Ishikawa (cell line): ENCODE results near the gene GPBP1L1.

Experiments used
- EP300 ChIP-seq: IDR thresholded peaks from 2 replicates; pipeline ENCODE4 v1.6.1; 2012; ENCODE audit warnings: borderline replicate concordance
- FOXM1 ChIP-seq: IDR thresholded peaks from 2 replicates; pipeline ENCODE4 v1.6.1; 2012; ENCODE audit warnings: low read depth, borderline replicate concordance
- TCF12 ChIP-seq: IDR thresholded peaks from 2 replicates; pipeline ENCODE4 v1.6.1; 2012; ENCODE audit warnings: low read depth
- USF1 ChIP-seq: IDR thresholded peaks from 2 replicates; pipeline ENCODE4 v1.6.1; 2012
- TF ChIP-seq, protein P1 (sequence below): IDR thresholded peaks from 2 replicates; pipeline ENCODE4 v1.6.1; 2012

DNA sequence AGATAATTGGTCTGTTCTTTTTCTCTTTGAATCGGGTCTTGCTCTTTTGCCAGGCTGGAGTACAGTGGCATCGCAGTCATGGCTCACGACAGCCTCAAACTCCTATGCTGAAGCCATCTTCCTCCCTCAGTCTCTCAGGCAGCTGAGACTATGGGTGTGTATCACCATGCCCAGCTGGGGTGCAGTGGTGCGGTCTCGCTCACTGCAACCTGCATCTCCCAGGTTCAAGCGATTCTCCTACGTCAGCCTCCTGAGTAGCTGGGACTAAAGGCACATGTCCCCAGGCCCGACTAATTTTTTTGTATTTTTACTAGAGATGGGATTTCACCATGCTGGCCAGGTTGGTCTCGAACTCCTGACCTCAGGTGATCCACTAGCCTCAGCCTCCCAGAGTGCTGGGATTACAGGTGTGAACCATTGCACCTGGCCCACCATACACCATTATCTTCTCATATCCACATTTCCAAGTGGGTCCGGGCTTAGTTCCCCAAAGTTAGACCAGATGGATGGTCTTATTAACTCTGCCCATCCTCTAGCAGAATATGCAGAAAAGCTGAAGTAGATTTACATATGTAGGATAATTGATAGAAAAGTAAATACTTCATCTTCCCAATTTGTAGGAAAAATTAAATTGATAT is 75.6 kb downstream of the GPBP1L1 start:
- TF ChIP-seq TCF12 (no peak), EP300 (no peak), USF1 (no peak), FOXM1 (no peak)
- TF ChIP-seq, protein P1, sequence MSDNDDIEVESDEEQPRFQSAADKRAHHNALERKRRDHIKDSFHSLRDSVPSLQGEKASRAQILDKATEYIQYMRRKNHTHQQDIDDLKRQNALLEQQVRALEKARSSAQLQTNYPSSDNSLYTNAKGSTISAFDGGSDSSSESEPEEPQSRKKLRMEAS: no peak
